WI38 (cell line): Measurements from ENCODE around the gene KRT6A.

ENCODE experiments used
- H3K4me3 ChIP-seq: 2 replicates; pipeline ENCODE4 v1.5.1; 2011; ENCODE audit warnings: low read depth, mild to moderate bottlenecking, control low read depth, low read length
- CTCF ChIP-seq: IDR thresholded peaks from 2 replicates; pipeline ENCODE4 v1.5.1; 2012; ENCODE audit warnings: low read depth, mild to moderate bottlenecking, control low read depth, low read length

The KRT6A gene

GRCh38 chr12:52439420-52439819, 53.6 kb downstream of the KRT6A start:
- H3K4me3 ChIP-seq = no peak overlapping the region
- TF ChIP-seq CTCF = no peak

GRCh38 chr12:52438305-52439301, 54.5 kb downstream of the KRT6A start:
- TF ChIP-seq CTCF = no peak
- H3K4me3 ChIP-seq = no peak overlapping the region

GRCh38 chr12:52437508-52437907, 55.5 kb downstream of the KRT6A start:
- no peak overlapping the region for H3K4me3 ChIP-seq
- no peak for TF ChIP-seq CTCF
